MCF 10A (cell line): ENCODE measurements around the gene TMEM164. TPM values are rescaled to one million over a fixed set of nuclear protein-coding genes. Genes with fewer than 3 reads are reported as not detected.

Source experiments
- BruUV-seq: library from RNA; stranded (reverse); fragments of 400-500 nt; replicated peaks from 2 replicates; lab custom pipeline; 2021; lab: Mats Ljungman, UMichigan
- CTCF ChIA-PET: fragments of 300-600 bp; sonication (Branson Sonifier 250); formaldehyde crosslinking; extraction: SDS; loops from one replicate; lab custom pipeline; 2021; ENCODE audit warnings: antibody characterized with exemption, inconsistent platforms; lab: Yijun Ruan, JAX
- POLR2A ChIA-PET: fragments of 300-600, 350-650 bp; sonication (Branson Sonifier 250); formaldehyde crosslinking; extraction: SDS; loops from one replicate; lab custom pipeline; 2020; ENCODE audit warnings: antibody characterized with exemption, inconsistent platforms; lab: Yijun Ruan, JAX
- DNase-seq: peaks from one replicate; pipeline ENCODE4 v3.0.0-alpha.2; 2018; ENCODE audit not compliant: unreplicated experiment
- H3K27ac Mint-ChIP-seq: one replicate; pipeline ENCODE4 v1.8.0; 2022; ENCODE audit warnings: mild to moderate bottlenecking, low read depth, mixed read lengths; ENCODE audit not compliant: unreplicated experiment
- H3K27me3 Mint-ChIP-seq: one replicate; pipeline ENCODE4 v1.8.0; 2022; ENCODE audit warnings: mixed read lengths; ENCODE audit not compliant: insufficient read depth, unreplicated experiment
- H3K36me3 Mint-ChIP-seq: one replicate; pipeline ENCODE4 v1.8.0; 2022; ENCODE audit warnings: mild to moderate bottlenecking, moderate library complexity, mixed read lengths; ENCODE audit not compliant: insufficient read depth, unreplicated experiment
- H3K4me1 Mint-ChIP-seq: one replicate; pipeline ENCODE4 v1.8.0; 2022; ENCODE audit warnings: mixed read lengths; ENCODE audit not compliant: insufficient read depth, unreplicated experiment
- H3K4me3 Mint-ChIP-seq: one replicate; pipeline ENCODE4 v1.8.0; 2022; ENCODE audit warnings: mild to moderate bottlenecking, moderate library complexity, mixed read lengths; ENCODE audit not compliant: unreplicated experiment
- H3K9me3 Mint-ChIP-seq: one replicate; pipeline ENCODE4 v1.8.0; 2022; ENCODE audit warnings: mixed read lengths; ENCODE audit not compliant: unreplicated experiment
- CTCF ChIP-seq: fragments of 200-600 bp; IDR thresholded peaks from one replicate; pipeline ENCODE4 v1.8.0; 2022; ENCODE audit warnings: antibody characterized with exemption, mild to moderate bottlenecking; ENCODE audit not compliant: unreplicated experiment
- intact Hi-C: fragments of 100-400 bp; cut with micrococcal nuclease; formaldehyde crosslinking; loops from 2 replicates; pipeline ENCODE4 v1.14.1; 2022
- total RNA-seq: library from RNA; stranded (reverse); gene quantifications from 2 replicates; pipeline ENCODE4 v1.2.3, GENCODE V29; 2022

The TMEM164 gene
- total RNA-seq, 1 experiment from 2014 or later, result 39.2 TPM

DNA sequence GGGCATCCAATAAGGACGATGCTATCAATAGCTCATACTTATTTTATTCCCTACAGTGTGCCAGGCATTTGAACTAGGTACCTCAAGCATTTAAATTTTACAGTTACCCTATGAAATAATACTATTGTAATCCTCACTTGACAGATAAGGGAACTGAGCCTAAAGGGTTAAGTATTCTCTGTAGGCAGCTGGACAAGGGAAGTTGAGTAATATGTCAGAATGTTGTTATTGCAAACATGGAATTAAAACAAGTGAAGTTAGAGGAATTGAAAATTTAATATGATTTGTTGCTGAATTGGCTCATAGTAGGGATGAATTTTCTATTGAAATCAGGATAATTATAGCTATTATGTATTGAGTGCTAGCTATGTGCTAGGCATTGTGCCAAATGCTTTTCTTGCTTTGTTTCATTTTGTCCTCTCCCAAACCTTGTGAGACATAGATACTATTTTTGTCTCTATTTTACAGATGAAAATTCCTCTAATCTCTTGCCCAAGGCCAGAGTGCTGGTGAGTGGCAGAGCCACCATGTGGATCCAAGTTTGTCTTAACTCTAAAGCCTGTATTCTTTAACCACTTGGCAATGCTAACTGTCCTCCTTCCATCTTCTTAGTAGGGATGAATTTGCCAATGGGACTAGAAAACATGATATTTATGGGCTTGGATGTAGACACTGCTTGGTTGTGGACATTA, 58.1 kb downstream of the TMEM164 start:
- intact Hi-C loops, result no loop called here
- ChIA-PET CTCF (interaction anchor here (0.8 to 1.5 kb wide), 2 partner anchors 16 to 95 kb away, joined by 4 read pairs; no protein-coding TSS in a partner anchor), POLR2A (interaction anchor here (1.1 kb wide), 1 partner anchor 85 kb away, joined by 3 read pairs; no protein-coding TSS in a partner anchor)
- no peak for TF ChIP-seq CTCF
- Mint-ChIP-seq H3K9me3 (peaks cover 7% of the 10 kb centered on the region), H3K4me1 (no peaks in the 10 kb centered on the region), H3K27me3 (peaks cover 87% of the 10 kb centered on the region), H3K27ac (no peak overlapping the region), H3K4me3 (no peak overlapping the region), H3K36me3 (peaks cover 6% of the 10 kb centered on the region)
- no TSS peak for BruUV-seq
- DNase-seq, result peak; percentile 11

GRCh38 chrX:110062919-110063318, 60.0 kb downstream of the TMEM164 start:
- no TSS peak for BruUV-seq
- CTCF ChIA-PET, result interaction anchor here (0.7 to 1.7 kb wide), 3 partner anchors 84 to 922 kb away, joined by 3 to 5 read pairs (median 4); no protein-coding TSS in a partner anchor
- H3K36me3 Mint-ChIP-seq, result peaks cover 6% of the 10 kb centered on the region

DNA sequence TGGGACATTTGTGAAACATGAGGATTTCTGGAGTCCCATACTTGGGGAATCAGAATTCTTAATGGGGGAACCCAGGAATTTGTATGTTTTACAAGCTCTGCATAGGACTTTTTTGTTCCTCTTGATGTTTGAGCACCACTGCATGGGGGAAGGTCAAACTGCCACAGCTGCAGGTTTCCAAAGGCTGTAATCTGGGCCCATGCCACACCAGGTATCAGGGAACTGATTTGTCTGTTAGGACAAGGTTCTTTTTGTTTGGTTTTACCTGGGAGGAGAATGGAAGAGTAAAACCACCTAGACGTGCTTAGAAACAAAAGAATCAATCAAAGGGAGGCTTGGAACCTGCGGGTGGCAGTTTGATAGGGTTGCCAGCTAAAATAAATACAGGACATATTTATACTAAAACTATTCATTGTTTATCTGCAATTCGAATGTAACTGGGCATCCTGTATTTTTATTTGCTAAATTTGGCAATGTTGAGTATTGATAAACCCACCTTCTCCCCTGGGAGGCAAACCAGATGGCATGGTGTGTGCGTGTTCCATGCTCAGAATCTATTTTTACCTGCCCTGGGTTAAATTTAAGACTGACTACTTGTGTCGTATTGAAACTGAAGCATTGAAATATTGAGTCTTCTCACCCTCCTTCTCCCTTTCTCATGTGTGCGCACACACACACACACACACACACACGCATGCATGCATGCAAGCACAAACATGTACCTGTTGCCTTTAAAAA, 63.7 kb downstream of the TMEM164 start:
- Mint-ChIP-seq H3K27ac (no peak overlapping the region), H3K27me3 (peaks cover 62% of the 10 kb centered on the region), H3K4me3 (no peak overlapping the region), H3K36me3 (peaks cover 22% of the 10 kb centered on the region), H3K4me1 (no peaks in the 10 kb centered on the region), H3K9me3 (no peaks in the 10 kb centered on the region)
- ChIA-PET POLR2A (no interaction called here), CTCF (interaction anchor here (1.1 kb wide), 1 partner anchor 9 kb away, joined by 3 read pairs; no protein-coding TSS in a partner anchor)
- intact Hi-C loops, result no loop called here
- no peak for DNase-seq
- no TSS peak for BruUV-seq
- no peak for TF ChIP-seq CTCF

More at GRCh38 chrX:110062919-110063318, 60.0 kb downstream of the TMEM164 start:
- Mint-ChIP-seq H3K27ac (no peak overlapping the region), H3K9me3 (peaks cover 7% of the 10 kb centered on the region), H3K4me3 (no peak overlapping the region), H3K27me3 (peaks cover 87% of the 10 kb centered on the region), H3K4me1 (no peaks in the 10 kb centered on the region)
- DNase-seq, result no peak
- TF ChIP-seq CTCF, result no peak
- intact Hi-C loops, result no loop called here
- POLR2A ChIA-PET, result interaction anchor here (0.6 to 1.2 kb wide), 5 partner anchors 13 to 1202 kb away, joined by 3 to 4 read pairs (median 3); partner anchors contain the start of gene AMMECR1

DNA sequence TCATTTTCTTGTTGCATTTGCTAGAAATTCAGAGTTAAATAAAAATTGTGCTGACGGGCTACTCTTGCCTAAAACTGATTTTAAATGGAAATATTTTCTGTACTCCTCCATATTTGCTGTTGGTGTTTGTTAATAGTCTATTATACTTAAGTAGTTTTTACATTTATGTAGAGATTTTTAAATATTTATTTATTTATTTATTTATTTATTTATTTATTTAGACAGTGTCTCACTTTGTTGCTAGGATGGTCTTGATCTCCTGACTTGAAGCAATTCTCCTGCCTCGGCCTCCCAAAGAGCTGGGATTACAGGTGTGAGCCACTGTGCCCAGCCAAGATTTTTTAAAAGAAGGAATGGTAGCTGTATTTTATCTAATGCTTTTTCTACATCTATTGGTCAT, 68.1 kb downstream of the TMEM164 start:
- no peak overlapping the region for H3K4me3 Mint-ChIP-seq
- no TSS peak for BruUV-seq
- ChIA-PET CTCF (interaction anchor here (0.7 to 0.9 kb wide), 2 partner anchors 14 to 336 kb away, joined by 3 read pairs; no protein-coding TSS in a partner anchor), POLR2A (no interaction called here)
- H3K27ac Mint-ChIP-seq, result no peak overlapping the region
- TF ChIP-seq CTCF, result no peak
- H3K36me3 Mint-ChIP-seq, result peaks cover 27% of the 10 kb centered on the region
- H3K9me3 Mint-ChIP-seq, result peaks cover 3% of the 10 kb centered on the region
- H3K27me3 Mint-ChIP-seq, result peaks cover 40% of the 10 kb centered on the region
- intact Hi-C loops, result no loop called here
- H3K4me1 Mint-ChIP-seq, result no peaks in the 10 kb centered on the region
- no peak for DNase-seq
